Measurements from ENCODE around the gene EPPIN. TPM values are rescaled to one million over a fixed set of nuclear protein-coding genes. Genes with fewer than 3 reads are reported as not detected.
"Not testable (repeated sequence)": the region's sequence is repeated elsewhere in the genome, so short reads cannot be mapped to it uniquely, and the experiment has no call there.

The EPPIN gene
- total RNA-seq, 1 donor from 2014 or later: not detected

- no peak for DNase-seq
- H3K36me3 Mint-ChIP-seq (ENCODE audit: low read depth): no peaks in the 10 kb centered on the region
- H3K9me3 Mint-ChIP-seq: no peaks in the 10 kb centered on the region
- intact Hi-C loops (cut with micrococcal nuclease): no loop called here
- peaks cover 26% of the 10 kb centered on the region for H3K27me3 Mint-ChIP-seq
- ChIA-PET POLR2A (no interaction called here), CTCF (no interaction called here)
- TF ChIP-seq CTCF (IDR thresholded peaks at IDR 0.05): no peak
- no peak overlapping the region for H3K4me3 Mint-ChIP-seq
- no peaks in the 10 kb centered on the region for H3K4me1 Mint-ChIP-seq
- no peak overlapping the region for H3K27ac Mint-ChIP-seq
- ATAC-seq (ENCODE audit: low read depth): no peak
Measured at GRCh38 chr20:45578231-45578630, 31.0 kb upstream of the EPPIN start.

- ChIA-PET CTCF (no interaction called here), POLR2A (no interaction called here)
- Mint-ChIP-seq H3K27ac (no peak overlapping the region), H3K36me3 (ENCODE audit: low read depth) (no peaks in the 10 kb centered on the region), H3K4me3 (no peak overlapping the region), H3K27me3 (peaks cover 25% of the 10 kb centered on the region), H3K4me1 (no peaks in the 10 kb centered on the region), H3K9me3 (no peaks in the 10 kb centered on the region)
- no peak for DNase-seq
- ATAC-seq (ENCODE audit: low read depth): no peak
- TF ChIP-seq CTCF (IDR thresholded peaks at IDR 0.05): no peak
- intact Hi-C loops (cut with micrococcal nuclease): no loop called here
Measured at GRCh38 chr20:45576995-45577394, 29.8 kb upstream of the EPPIN start.

GRCh38 chr20:45575931-45576330 lies 28.7 kb upstream of the EPPIN start:
- H3K9me3 Mint-ChIP-seq: no peaks in the 10 kb centered on the region
- no peak overlapping the region for H3K27ac Mint-ChIP-seq
- DNase-seq (no peak), ATAC-seq (ENCODE audit: low read depth) (no peak)
- ChIA-PET CTCF (no interaction called here), POLR2A (no interaction called here)
- TF ChIP-seq CTCF (IDR thresholded peaks at IDR 0.05): no peak
- H3K4me1 Mint-ChIP-seq: no peaks in the 10 kb centered on the region
- H3K36me3 Mint-ChIP-seq (ENCODE audit: low read depth): no peaks in the 10 kb centered on the region
- no peak overlapping the region for H3K4me3 Mint-ChIP-seq
- intact Hi-C loops (cut with micrococcal nuclease): no loop called here
- peaks cover 20% of the 10 kb centered on the region for H3K27me3 Mint-ChIP-seq

- H3K27me3 Mint-ChIP-seq; CTCF ChIA-PET; H3K27ac Mint-ChIP-seq; POLR2A ChIA-PET; ATAC-seq (ENCODE audit: low read depth); H3K36me3 Mint-ChIP-seq (ENCODE audit: low read depth); H3K9me3 Mint-ChIP-seq; H3K4me3 Mint-ChIP-seq; DNase-seq; H3K4me1 Mint-ChIP-seq; intact Hi-C loops (cut with micrococcal nuclease): not testable (repeated sequence)
Measured at GRCh38 chr20:45569650-45570049, 22.4 kb upstream of the EPPIN start.

- Mint-ChIP-seq H3K4me1 (no peaks in the 10 kb centered on the region), H3K4me3 (no peak overlapping the region), H3K27me3 (peaks cover 17% of the 10 kb centered on the region), H3K9me3 (peaks cover 3% of the 10 kb centered on the region), H3K36me3 (ENCODE audit: low read depth) (no peaks in the 10 kb centered on the region), H3K27ac (no peak overlapping the region)
- DNase-seq: no peak
- CTCF ChIA-PET: no interaction called here
- ATAC-seq (ENCODE audit: low read depth): no peak
- intact Hi-C loops (cut with micrococcal nuclease): no loop called here
- no peak for TF ChIP-seq CTCF (IDR thresholded peaks at IDR 0.05)
- POLR2A ChIA-PET: no interaction called here
Measured at GRCh38 chr20:45564760-45565276, 17.6 kb upstream of the EPPIN start.

- Mint-ChIP-seq H3K4me3 (no peak overlapping the region), H3K36me3 (ENCODE audit: low read depth) (no peaks in the 10 kb centered on the region), H3K27me3 (peaks cover 18% of the 10 kb centered on the region), H3K27ac (no peak overlapping the region), H3K9me3 (peaks cover 3% of the 10 kb centered on the region), H3K4me1 (no peaks in the 10 kb centered on the region)
- ChIA-PET CTCF (no interaction called here), POLR2A (no interaction called here)
- TF ChIP-seq CTCF (IDR thresholded peaks at IDR 0.05): no peak
- no peak for DNase-seq
- ATAC-seq (ENCODE audit: low read depth): no peak
- intact Hi-C loops (cut with micrococcal nuclease): no loop called here
Measured at GRCh38 chr20:45555198-45555597, 8.0 kb upstream of the EPPIN start.
